GM12878 (cell line): ENCODE results near the gene EVA1A.

Experiments
- E2F4 ChIP-seq: IDR thresholded peaks from 2 replicates; pipeline ENCODE4 v1.6.1; 2012; ENCODE audit warnings: low read depth, low read length, improper control_type of control experiment
- MXI1 ChIP-seq: fragments of 150-350 bp; IDR thresholded peaks from 2 replicates; pipeline ENCODE4 v1.6.1; 2011; ENCODE audit warnings: low read depth, mild to moderate bottlenecking, inconsistent platforms, low read length, improper control_type of control experiment

GRCh38 chr2:75518638-75519465, 41.9 kb downstream of the EVA1A start:
- no peak for TF ChIP-seq MXI1
- no peak for TF ChIP-seq E2F4
